PFSK-1 (cell line): ENCODE data around the gene GSE1.

Source experiments
- FOXP2 ChIP-seq: optimal IDR thresholded peaks from 2 replicates; pipeline ENCODE3; 2011; ENCODE audit warnings: borderline replicate concordance, control low read depth, inconsistent platforms; ENCODE audit not compliant: insufficient read depth; ENCODE audit errors: extremely low read length, extremely low read depth
- POLR2AphosphoS5 ChIP-seq: IDR thresholded peaks from 2 replicates; pipeline ENCODE4 v1.6.1; 2012; ENCODE audit warnings: low read depth, mild to moderate bottlenecking, control low read depth, low read length, moderate library complexity
- SIN3A ChIP-seq: IDR thresholded peaks from 2 replicates; pipeline ENCODE4 v1.6.1; 2012; ENCODE audit warnings: mild to moderate bottlenecking, low read length, moderate library complexity, borderline replicate concordance; ENCODE audit not compliant: insufficient read depth
- TAF1 ChIP-seq: IDR thresholded peaks from 2 replicates; pipeline ENCODE4 v1.6.1; 2012; ENCODE audit warnings: low read length, control low read depth, borderline replicate concordance; ENCODE audit not compliant: insufficient read depth
- TF ChIP-seq, protein P1 (sequence below), 2 experiments: IDR thresholded peaks; 2 replicates each; pipeline versions ENCODE4 v1.6.1 to v1.8.0; 2011 to 2012; ENCODE audit warnings: low read depth in 2 of 2, low read length in 2 of 2, control low read depth in 1 of 2, inconsistent platforms in 1 of 2, mild to moderate bottlenecking in 1 of 2, moderate library complexity in 1 of 2; ENCODE audit not compliant: insufficient read depth in 1 of 2

The GSE1 gene

DNA sequence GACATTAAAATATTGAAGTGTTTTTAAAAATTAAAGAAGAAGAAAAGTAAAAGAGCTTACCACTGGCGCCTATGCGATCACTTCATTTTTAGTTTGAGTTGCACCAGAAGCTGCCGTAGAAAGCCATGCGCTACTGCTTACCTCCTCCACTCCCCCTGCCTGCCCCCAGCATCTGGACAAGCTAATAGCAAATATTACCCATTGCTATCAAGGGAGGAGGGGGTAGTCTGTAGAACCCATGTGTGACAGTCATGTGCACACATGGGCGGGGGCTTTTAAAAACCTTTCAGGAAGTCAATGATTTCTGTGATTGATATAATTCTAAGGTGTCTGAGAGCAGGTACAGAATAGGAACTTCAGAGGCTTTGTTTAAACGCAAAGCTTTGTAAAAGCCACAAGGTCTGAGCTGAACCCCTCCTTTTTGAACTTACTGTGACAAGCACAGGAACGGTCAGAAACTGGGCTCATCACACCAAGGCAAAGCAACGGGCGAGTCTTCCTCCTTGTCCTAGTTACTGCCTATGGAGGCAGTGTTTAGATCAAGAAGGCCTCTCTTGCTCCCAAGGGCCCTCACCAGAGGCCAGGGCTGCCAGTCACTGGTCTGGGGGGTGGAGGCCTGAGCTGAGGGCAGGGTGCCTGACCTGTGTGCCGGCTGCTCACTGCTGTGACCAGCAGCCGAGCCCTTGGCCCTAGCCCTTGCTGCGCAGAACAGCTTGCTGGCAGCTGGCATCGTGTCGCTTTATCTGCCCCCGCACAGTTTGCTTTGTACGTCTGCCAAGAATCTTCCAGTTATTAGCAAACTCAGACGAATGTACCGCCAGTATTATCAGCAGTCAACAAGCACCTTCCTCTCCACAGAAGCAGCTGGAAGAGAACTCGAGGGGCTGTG lies 60.7 kb downstream of the GSE1 start:
- TF ChIP-seq TAF1: no peak
- no peak for TF ChIP-seq SIN3A
- TF ChIP-seq, protein P1, sequence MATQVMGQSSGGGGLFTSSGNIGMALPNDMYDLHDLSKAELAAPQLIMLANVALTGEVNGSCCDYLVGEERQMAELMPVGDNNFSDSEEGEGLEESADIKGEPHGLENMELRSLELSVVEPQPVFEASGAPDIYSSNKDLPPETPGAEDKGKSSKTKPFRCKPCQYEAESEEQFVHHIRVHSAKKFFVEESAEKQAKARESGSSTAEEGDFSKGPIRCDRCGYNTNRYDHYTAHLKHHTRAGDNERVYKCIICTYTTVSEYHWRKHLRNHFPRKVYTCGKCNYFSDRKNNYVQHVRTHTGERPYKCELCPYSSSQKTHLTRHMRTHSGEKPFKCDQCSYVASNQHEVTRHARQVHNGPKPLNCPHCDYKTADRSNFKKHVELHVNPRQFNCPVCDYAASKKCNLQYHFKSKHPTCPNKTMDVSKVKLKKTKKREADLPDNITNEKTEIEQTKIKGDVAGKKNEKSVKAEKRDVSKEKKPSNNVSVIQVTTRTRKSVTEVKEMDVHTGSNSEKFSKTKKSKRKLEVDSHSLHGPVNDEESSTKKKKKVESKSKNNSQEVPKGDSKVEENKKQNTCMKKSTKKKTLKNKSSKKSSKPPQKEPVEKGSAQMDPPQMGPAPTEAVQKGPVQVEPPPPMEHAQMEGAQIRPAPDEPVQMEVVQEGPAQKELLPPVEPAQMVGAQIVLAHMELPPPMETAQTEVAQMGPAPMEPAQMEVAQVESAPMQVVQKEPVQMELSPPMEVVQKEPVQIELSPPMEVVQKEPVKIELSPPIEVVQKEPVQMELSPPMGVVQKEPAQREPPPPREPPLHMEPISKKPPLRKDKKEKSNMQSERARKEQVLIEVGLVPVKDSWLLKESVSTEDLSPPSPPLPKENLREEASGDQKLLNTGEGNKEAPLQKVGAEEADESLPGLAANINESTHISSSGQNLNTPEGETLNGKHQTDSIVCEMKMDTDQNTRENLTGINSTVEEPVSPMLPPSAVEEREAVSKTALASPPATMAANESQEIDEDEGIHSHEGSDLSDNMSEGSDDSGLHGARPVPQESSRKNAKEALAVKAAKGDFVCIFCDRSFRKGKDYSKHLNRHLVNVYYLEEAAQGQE (IDR thresholded peaks at IDR 0.05; ENCODE audit: insufficient read depth in 1 of 2, low read depth in 2 of 2, low read length in 2 of 2): no peak
- no peak for TF ChIP-seq FOXP2
- no peak; the same call in 1 of the 2 replicates for TF ChIP-seq POLR2AphosphoS5

DNA sequence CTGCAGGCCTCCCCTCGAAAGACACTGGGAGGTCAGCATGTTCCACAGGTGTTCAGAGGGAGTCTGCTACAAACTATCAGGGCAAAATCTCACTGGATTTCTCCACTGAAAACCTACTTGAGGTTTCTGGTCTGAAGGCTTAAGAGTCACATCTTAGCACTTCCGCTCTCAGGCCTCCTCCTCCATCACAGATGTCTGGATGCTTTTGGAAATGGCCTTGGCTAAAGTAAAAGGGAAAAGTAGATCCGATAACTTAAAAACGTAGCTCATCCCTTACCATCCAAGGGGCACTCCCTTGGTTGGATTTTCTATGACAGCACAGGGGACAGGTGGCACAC lies 61.3 kb downstream of the GSE1 start:
- TF ChIP-seq, protein P1 (IDR thresholded peaks at IDR 0.05; ENCODE audit: insufficient read depth in 1 of 2, low read depth in 2 of 2, low read length in 2 of 2): no peak
- TF ChIP-seq FOXP2 (no peak), TAF1 (no peak), POLR2AphosphoS5 (no peak), SIN3A (no peak)

DNA sequence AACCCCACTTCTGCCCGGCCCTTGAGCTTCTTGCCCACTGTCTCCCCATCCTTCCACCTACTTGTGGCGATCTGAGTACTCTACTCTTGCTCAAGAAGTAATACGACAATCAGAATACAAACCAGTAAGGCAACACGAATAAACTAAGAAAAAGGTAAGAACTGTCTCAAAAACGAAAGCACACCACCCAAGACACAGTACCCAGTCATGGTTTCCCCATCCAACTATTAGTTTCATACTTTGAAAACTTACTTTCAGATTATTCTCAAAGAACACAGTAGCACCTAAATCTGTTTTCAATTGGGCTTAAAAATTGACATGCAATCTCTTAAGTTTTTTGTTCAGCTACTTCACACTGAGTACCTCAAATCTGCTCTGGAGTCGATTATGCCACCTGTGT lies 61.7 kb downstream of the GSE1 start:
- TF ChIP-seq, protein P1 (IDR thresholded peaks at IDR 0.05; ENCODE audit: insufficient read depth in 1 of 2, low read depth in 2 of 2, low read length in 2 of 2): no peak
- TF ChIP-seq TAF1 (no peak), SIN3A (no peak), POLR2AphosphoS5 (no peak), FOXP2 (no peak)

DNA sequence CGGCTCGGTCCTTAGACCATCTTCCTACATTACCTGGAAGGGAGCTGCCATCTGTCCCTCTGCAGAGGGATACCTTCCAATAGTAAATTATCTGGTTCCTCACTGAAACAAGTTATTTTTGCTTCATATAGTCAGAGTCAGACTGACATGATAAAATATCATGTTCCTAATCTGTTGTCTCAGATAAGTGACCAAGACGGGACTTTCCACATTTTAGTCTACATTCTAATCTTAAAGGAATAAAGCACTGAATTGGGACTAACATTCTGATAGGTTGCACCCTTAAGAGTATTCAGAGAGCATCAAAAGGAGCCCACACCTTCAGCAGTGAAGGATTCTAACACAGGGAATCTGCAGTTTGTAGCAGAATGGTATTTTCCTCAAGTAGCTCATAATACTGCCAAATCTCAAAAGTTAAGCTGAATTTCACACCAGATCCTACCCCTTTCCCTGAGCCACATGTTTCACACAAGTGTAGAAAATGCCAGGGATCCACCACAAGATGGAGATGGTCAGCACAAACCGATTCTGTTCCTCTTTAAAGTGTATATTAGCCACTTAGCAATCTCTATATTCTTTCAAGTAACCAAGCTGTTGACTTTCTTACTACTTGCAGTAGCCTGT lies 62.2 kb downstream of the GSE1 start:
- TF ChIP-seq TAF1 (no peak), SIN3A (no peak), FOXP2 (no peak), POLR2AphosphoS5 (no peak)
- TF ChIP-seq, protein P1 (IDR thresholded peaks at IDR 0.05; ENCODE audit: insufficient read depth in 1 of 2, low read depth in 2 of 2, low read length in 2 of 2): no peak
